Cardiac muscle cell (in vitro differentiated cells and primary cell): ENCODE data around the gene DNAI2. TPM values are rescaled to one million over a fixed set of nuclear protein-coding genes. Genes with fewer than 3 reads are reported as not detected.

ENCODE experiments used
- DNase-seq, 2 donors: peaks; one replicate each; pipeline versions ENCODE4 v3.0.0 to v3.0.0-alpha.2; 2010 to 2017; ENCODE audit warnings: low read depth in 1 of 2, low spot score in 1 of 2
- H3K27ac ChIP-seq: fragments of 200-600 bp; sonication (generic); 2 replicates; pipeline ENCODE4 v1.5.1; 2016
- H3K27me3 ChIP-seq: fragments of 200-600 bp; sonication (generic); 2 replicates; pipeline ENCODE4 v1.6.0; 2016; ENCODE audit warnings: control low read depth
- H3K36me3 ChIP-seq: fragments of 200-600 bp; sonication (generic); 2 replicates; pipeline ENCODE4 v1.5.1; 2016; ENCODE audit warnings: control low read depth
- H3K4me1 ChIP-seq: fragments of 200-600 bp; sonication (generic); 2 replicates; pipeline ENCODE4 v1.8.1; 2017; ENCODE audit warnings: low read depth, mild to moderate bottlenecking, mixed run types
- H3K4me3 ChIP-seq: fragments of 200-600 bp; sonication (generic); 2 replicates; pipeline ENCODE4 v1.5.1; 2016; ENCODE audit warnings: mild to moderate bottlenecking
- H3K9me3 ChIP-seq: fragments of 200-600 bp; sonication (generic); 2 replicates; pipeline ENCODE4 v1.5.1; 2017; ENCODE audit warnings: low read depth, mild to moderate bottlenecking, control low read depth
- CTCF ChIP-seq: IDR thresholded peaks from 2 replicates; pipeline ENCODE4 v1.5.1; 2012; ENCODE audit warnings: low read depth, mild to moderate bottlenecking, low read length
- polyA plus RNA-seq: library from polyadenylated mRNA; unstranded; fragments of >200 nt; fragmentation: Nextera tagmentation; extraction: Ambion mirVana; gene quantifications from 2 replicates; pipeline ENCODE4 v1.2.1, GENCODE V29; 2016
- total RNA-seq: library from RNA; depleted of rRNA; stranded (reverse); fragments of >200 nt; gene quantifications from 2 replicates; pipeline ENCODE4 v1.2.3, GENCODE V29; 2016

The DNAI2 gene
- total and polyA plus RNA-seq, 2 experiments from 2014 or later: not detected

DNA sequence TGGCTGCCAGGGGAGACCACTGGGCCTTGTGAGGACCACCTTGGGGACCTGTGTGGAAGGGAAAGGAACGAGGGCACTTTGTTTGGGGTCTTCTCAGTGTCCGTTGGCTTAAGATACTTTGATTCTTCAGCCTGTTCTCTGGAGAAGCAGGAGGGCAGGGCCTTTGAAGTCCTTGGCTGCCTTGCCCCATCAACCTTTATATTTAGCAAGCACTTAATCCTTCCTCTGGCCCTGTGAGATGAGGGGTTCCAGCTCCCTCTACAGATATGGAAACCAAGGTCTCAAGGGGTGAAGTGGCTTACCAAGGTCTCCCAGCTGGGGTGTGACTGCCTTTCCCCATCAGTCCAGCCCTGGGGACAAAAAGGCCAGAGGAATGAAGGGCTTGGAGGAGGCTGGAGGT is 32.2 kb upstream of the DNAI2 start:
- TF ChIP-seq CTCF: no peak
- no peaks in the 10 kb centered on the region for H3K36me3 ChIP-seq
- no peak overlapping the region for H3K4me3 ChIP-seq
- peaks cover 3% of the 10 kb centered on the region for H3K4me1 ChIP-seq
- no peak overlapping the region for H3K27ac ChIP-seq
- H3K9me3 ChIP-seq: no peaks in the 10 kb centered on the region
- no peak for DNase-seq
- no peaks in the 10 kb centered on the region for H3K27me3 ChIP-seq

DNA sequence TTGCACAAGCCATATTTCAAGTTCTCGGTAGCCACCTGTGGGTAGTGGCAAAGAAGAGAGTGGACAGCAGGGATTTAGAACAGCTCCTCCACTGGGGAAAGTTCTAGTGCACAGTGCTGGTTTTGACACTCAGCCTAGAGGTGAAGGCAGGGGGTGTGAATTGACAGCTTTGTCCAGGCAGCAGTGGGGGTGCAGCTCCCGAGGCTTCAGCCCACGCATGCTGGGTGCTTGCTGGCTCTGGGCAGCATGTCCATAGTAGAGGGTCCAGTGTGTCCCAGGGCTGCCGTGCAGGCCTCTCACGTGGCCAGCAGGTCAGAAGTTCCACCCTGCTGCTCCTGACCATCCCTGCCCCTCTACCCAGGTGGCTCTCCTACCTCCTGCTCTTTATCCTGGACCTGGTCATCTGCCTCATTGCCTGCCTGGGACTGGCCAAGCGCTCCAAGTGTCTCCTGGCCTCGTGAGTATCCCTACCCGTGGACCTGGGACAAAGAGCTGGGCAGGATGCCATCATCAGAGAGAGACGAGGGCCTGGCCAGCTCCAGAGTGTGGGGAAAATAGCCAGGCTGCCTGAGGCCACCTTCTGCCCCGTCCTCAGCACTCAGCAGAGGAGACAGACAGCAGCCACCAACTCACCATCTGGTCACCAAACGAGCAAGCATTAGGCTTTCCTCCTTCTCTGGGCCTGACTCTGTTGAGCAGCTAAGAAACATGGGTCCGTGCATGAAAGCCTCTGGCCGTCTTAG is 30.9 kb upstream of the DNAI2 start:
- Histone ChIP-seq H3K4me3 (no peak overlapping the region), H3K27me3 (no peaks in the 10 kb centered on the region), H3K27ac (no peak overlapping the region), H3K9me3 (no peaks in the 10 kb centered on the region), H3K4me1 (peaks cover 3% of the 10 kb centered on the region), H3K36me3 (no peaks in the 10 kb centered on the region)
- no peak for TF ChIP-seq CTCF
- DNase-seq: no peak

DNA sequence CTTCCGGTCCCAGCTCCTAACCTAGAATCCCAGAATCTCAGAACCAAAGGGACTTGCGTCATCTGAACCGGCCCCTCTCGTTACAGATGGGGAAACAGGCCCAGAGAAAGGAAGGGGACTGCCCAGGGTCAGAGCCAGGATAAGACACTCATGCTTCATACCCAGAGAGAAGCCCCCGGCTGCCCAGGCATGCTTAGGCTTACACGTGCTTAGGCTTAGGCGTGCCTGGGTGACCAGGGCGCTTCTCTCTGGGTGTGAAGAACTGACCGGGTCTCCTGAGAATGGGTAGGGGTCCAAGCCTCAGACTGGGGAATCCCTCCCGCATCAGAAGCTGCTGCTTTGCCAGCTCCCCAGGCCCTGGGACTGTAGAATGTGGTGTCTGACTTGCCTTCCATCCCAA is 29.9 kb upstream of the DNAI2 start:
- H3K27ac ChIP-seq: no peak overlapping the region
- H3K4me3 ChIP-seq: no peak overlapping the region
- peaks cover 3% of the 10 kb centered on the region for H3K4me1 ChIP-seq
- H3K36me3 ChIP-seq: no peaks in the 10 kb centered on the region
- no peaks in the 10 kb centered on the region for H3K9me3 ChIP-seq
- H3K27me3 ChIP-seq: no peaks in the 10 kb centered on the region
- no peak for TF ChIP-seq CTCF
- no peak for DNase-seq

DNA sequence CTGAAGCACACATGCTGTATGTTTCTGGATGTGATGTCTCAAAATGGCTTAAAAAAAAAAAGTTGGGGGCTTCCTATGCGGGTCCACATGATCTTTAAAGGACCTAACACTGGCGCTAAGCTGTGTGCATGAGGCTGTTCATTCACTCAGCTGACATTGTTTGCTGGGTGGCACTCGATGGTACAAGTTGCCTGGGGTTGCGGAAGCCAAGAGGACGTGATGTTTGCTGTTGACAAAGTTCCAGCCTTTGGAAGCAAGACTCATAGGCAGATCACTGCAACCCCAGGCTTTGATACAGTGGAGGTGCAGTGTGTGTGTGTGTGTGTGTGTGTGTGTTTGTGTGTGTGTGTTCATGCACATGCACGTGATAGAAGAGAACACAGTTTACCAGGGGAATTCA is 29.5 kb upstream of the DNAI2 start:
- Histone ChIP-seq H3K27me3 (no peaks in the 10 kb centered on the region), H3K4me1 (peaks cover 3% of the 10 kb centered on the region), H3K9me3 (no peaks in the 10 kb centered on the region), H3K4me3 (no peak overlapping the region), H3K36me3 (no peaks in the 10 kb centered on the region), H3K27ac (no peak overlapping the region)
- no peak for TF ChIP-seq CTCF
- no peak for DNase-seq

DNA sequence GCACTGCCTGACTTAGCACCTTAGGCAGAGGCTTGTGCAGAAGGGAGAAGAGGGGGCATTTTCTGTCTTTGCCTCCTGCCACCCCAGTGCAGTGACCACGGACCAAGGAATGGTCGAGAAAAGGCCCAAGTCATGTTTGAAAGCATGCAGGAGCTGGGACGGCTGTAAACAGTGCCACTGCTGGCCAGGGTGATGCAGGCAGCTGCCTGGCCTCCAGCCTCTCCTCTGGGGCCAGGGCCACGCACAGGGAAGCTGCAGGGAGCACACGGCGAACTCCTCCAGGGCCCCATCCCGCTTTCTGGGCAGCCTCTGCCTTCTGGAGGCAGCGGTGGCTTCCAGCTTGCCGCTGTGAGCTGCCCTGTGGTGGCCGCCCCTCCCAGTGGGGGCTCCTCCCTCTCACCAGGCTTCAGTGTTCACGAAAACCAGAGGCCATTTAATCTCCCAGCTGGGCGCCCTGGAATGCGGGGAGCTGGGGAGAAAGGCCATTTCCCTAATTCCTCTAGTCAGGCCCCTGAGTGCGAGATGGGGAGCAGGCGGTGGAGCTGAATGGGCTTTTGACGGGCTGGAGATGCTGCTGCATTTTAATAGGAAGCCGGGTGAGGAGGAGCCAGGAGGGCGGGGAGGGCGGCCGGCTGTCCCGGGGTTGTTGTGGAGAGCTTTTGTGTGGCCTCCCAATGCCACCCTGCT is 28.7 kb upstream of the DNAI2 start:
- Histone ChIP-seq H3K4me1 (peaks cover 3% of the 10 kb centered on the region), H3K36me3 (no peaks in the 10 kb centered on the region), H3K4me3 (no peak overlapping the region), H3K9me3 (no peaks in the 10 kb centered on the region), H3K27me3 (no peaks in the 10 kb centered on the region), H3K27ac (no peak overlapping the region)
- DNase-seq: peak in 1 of 2 donors; percentile 33
- TF ChIP-seq CTCF: no peak
